Sigmoid colon (tissue), 4 donors: ENCODE results near the gene KIF2A.

Experiments
- POLR2A ChIP-seq, 2 donors: fragments of 450-650 bp; IDR thresholded peaks; one replicate each; pipeline ENCODE4 v1.6.1; 2016; ENCODE audit warnings: antibody characterized with exemption in 2 of 2, mild to moderate bottlenecking in 2 of 2, moderate library complexity in 2 of 2
- POLR2AphosphoS5 ChIP-seq, 4 donors: sonication (generic); formaldehyde crosslinking; IDR thresholded peaks; one replicate each; pipeline ENCODE4 v1.6.1; 2017; ENCODE audit warnings: antibody characterized with exemption in 4 of 4
- TF ChIP-seq, protein P1 (sequence below), 4 experiments: fragments of 450-650 bp in 3 of 4; fragments of 200-600 bp in 1 of 4; IDR thresholded peaks; one replicate each; pipeline ENCODE4 v1.5.1; 2016 to 2019; ENCODE audit warnings: antibody characterized with exemption in 4 of 4, mild to moderate bottlenecking in 3 of 4, moderate library complexity in 2 of 4

DNA sequence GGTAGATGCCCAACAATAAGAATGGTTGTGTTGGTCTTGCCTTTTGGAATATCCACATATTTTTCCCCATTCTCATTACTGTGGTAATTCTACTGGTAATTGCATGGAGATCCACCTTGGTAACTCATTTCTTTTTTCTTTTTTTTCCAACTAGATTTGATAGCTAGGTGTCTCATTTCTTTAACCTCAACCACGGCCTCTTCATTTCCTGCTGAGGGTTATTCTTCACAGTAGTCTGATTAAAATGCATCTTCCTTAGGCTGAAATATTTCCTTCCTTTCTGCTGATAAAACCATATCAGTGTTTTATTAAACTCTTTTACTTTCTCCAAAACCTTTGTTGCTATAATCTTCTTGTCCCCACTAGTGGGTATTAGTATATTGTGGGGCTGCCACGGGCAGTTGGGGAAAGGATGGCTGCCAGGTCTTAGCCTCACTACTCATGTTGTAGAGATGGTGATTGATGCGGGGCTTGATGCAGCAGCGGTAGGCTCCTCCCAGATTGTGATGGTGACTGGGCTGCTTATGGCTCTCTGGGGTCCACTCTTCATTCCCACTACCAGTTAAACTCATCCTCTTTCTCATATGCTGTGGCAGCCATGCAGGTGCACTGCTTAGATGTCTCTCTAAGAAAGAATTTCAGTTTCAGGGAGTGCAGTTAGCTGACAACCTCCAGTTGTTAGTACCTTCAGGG is 35.9 kb downstream of the KIF2A start:
- no peak for TF ChIP-seq POLR2AphosphoS5 (IDR thresholded peaks at IDR 0.05)
- no peak for TF ChIP-seq POLR2A (IDR thresholded peaks at IDR 0.05)
- TF ChIP-seq, protein P1, sequence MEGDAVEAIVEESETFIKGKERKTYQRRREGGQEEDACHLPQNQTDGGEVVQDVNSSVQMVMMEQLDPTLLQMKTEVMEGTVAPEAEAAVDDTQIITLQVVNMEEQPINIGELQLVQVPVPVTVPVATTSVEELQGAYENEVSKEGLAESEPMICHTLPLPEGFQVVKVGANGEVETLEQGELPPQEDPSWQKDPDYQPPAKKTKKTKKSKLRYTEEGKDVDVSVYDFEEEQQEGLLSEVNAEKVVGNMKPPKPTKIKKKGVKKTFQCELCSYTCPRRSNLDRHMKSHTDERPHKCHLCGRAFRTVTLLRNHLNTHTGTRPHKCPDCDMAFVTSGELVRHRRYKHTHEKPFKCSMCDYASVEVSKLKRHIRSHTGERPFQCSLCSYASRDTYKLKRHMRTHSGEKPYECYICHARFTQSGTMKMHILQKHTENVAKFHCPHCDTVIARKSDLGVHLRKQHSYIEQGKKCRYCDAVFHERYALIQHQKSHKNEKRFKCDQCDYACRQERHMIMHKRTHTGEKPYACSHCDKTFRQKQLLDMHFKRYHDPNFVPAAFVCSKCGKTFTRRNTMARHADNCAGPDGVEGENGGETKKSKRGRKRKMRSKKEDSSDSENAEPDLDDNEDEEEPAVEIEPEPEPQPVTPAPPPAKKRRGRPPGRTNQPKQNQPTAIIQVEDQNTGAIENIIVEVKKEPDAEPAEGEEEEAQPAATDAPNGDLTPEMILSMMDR (IDR thresholded peaks at IDR 0.05), result no peak
